ENCODE results near the gene PGM2L1. TPM values are rescaled to one million over a fixed set of nuclear protein-coding genes. Genes with fewer than 3 reads are reported as not detected.
"Not testable (repeated sequence)": the region's sequence is repeated elsewhere in the genome, so short reads cannot be mapped to it uniquely, and the experiment has no call there.

PGM2L1 gene
- total RNA-seq, 4 donors from 2014 or later = 0.42 to 2.0 (median 0.89) TPM

DNA sequence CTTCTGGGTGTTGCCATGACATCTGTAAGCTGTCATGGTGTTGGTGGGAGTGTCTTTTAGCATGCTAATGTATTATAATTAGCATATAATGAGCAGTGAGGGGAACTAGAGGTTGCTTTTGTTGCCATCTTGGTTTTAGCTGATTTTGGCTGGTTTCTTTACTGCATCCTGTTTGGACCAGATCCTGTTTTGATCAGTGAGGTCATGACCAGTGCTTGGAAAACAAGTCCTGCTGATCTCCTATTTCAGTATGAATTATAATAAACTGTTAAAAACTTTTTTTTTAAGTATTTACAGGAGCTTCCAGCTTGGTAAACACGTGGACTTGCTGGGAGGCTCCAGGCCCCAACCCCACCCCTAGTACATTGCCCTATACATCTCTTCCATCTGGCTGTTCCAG is 56.3 kb downstream of the PGM2L1 start:
- TF ChIP-seq, protein P1, sequence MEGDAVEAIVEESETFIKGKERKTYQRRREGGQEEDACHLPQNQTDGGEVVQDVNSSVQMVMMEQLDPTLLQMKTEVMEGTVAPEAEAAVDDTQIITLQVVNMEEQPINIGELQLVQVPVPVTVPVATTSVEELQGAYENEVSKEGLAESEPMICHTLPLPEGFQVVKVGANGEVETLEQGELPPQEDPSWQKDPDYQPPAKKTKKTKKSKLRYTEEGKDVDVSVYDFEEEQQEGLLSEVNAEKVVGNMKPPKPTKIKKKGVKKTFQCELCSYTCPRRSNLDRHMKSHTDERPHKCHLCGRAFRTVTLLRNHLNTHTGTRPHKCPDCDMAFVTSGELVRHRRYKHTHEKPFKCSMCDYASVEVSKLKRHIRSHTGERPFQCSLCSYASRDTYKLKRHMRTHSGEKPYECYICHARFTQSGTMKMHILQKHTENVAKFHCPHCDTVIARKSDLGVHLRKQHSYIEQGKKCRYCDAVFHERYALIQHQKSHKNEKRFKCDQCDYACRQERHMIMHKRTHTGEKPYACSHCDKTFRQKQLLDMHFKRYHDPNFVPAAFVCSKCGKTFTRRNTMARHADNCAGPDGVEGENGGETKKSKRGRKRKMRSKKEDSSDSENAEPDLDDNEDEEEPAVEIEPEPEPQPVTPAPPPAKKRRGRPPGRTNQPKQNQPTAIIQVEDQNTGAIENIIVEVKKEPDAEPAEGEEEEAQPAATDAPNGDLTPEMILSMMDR (IDR thresholded peaks at IDR 0.05) = no peak
- TF ChIP-seq POLR2A (IDR thresholded peaks at IDR 0.05) = no peak
- 50 to 63% methylated on average over 1 of the region's 1 CpG for WGBS, 2 donors
- no peak for DNase-seq
- no peak overlapping the region for H3K4me3 ChIP-seq
- H3K27me3 ChIP-seq = no peaks in the 10 kb centered on the region
- H3K4me1 ChIP-seq = no peaks in the 10 kb centered on the region
- intact Hi-C loops (cut with DNase I) = no loop called here
- H3K36me3 ChIP-seq = peaks cover 0 to 15% (median 0%) of the 10 kb centered on the region in 3 donors
- H3K9me3 ChIP-seq = no peaks in the 10 kb centered on the region
- H3K27ac ChIP-seq = no peak overlapping the region

DNA sequence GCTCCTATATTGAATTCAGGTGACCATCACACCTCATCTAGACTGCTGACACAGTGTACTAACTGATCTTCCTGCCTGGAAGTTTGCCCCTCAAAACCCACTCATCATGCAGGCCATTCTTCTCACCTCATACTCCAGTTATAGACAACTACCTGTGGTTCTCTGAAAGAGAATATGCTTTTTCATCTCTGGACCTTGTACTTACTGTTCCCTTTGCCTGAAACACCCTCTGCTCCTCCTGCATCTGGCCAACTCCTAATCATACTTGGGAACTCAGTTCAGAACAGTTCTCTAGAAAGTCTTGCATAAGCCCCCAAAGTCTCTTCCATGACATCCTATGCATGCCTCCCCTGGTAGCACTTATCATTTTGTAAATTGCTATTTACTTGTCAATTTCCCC is 58.6 kb downstream of the PGM2L1 start:
- H3K4me3 ChIP-seq = no peak overlapping the region
- peaks cover 0 to 9% (median 0%) of the 10 kb centered on the region in 3 donors for H3K36me3 ChIP-seq
- H3K27ac ChIP-seq = no peak overlapping the region
- no peak for DNase-seq
- no peaks in the 10 kb centered on the region for H3K9me3 ChIP-seq
- intact Hi-C loops (cut with DNase I) = no loop called here
- H3K4me1 ChIP-seq = no peaks in the 10 kb centered on the region
- TF ChIP-seq, protein P1 (IDR thresholded peaks at IDR 0.05) = no peak
- TF ChIP-seq POLR2A (IDR thresholded peaks at IDR 0.05) = no peak
- no peaks in the 10 kb centered on the region for H3K27me3 ChIP-seq

DNA sequence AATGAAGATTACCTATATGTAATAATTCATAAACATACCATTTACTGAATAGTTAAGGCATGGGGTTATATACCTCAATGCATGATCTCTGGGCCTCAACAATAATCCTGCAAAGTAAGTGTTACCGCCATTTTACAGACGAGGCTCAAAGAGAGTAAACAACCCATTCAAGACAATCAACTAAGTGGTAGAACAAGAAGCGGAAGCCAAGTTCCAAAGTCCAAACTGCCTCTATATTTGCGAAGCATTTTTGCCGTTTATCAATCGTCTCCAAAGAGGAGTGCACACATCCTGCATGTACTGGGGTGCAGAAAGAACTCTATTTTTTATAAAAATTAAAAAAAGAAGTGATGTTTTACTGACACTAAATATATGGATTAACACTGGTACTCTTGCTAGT is 59.3 kb downstream of the PGM2L1 start:
- no peaks in the 10 kb centered on the region for H3K9me3 ChIP-seq
- H3K4me1 ChIP-seq = no peaks in the 10 kb centered on the region
- no peak for TF ChIP-seq POLR2A (IDR thresholded peaks at IDR 0.05)
- TF ChIP-seq, protein P1 (IDR thresholded peaks at IDR 0.05) = no peak
- peaks cover 0 to 7% (median 0%) of the 10 kb centered on the region in 3 donors for H3K36me3 ChIP-seq
- no peaks in the 10 kb centered on the region for H3K27me3 ChIP-seq
- H3K27ac ChIP-seq = no peak overlapping the region
- H3K4me3 ChIP-seq = no peak overlapping the region
- 62 to 80% methylated on average over 6 of the region's 6 CpGs for WGBS, 2 donors
- intact Hi-C loops (cut with DNase I) = no loop called here
- DNase-seq = no peak

DNA sequence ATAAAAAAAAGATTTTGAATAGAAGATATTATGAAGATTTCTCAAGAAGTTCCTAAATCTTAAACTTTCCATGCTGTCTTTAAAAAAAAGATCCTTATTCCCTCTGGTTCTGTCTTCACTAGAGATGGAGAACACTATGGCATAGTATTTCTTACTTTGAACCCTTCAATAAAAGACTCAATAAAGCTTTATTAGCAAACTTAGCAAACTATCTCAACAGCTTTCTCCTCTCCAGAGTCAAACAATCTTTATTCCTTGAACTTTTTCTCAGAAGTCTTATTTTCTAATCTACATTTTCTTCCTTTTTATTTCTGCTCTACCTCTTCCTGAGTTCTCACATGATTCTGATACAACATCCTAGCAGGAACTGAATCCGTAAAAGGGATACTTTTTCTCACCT is 65.0 kb downstream of the PGM2L1 start:
- 100% methylated on average over 1 of the region's 1 CpG for WGBS, 2 donors

GRCh38 chr11:74332291-74332690 is 65.9 kb downstream of the PGM2L1 start:
- H3K4me1 ChIP-seq = peaks cover 0 to 8% (median 0%) of the 10 kb centered on the region in 3 donors
- H3K9me3 ChIP-seq = no peaks in the 10 kb centered on the region
- H3K27ac ChIP-seq = no peak overlapping the region
- H3K4me3 ChIP-seq = no peak overlapping the region
- no peaks in the 10 kb centered on the region for H3K36me3 ChIP-seq
- no peaks in the 10 kb centered on the region for H3K27me3 ChIP-seq
- TF ChIP-seq POLR2A (IDR thresholded peaks at IDR 0.05) = no peak
- TF ChIP-seq, protein P1 (IDR thresholded peaks at IDR 0.05) = no peak
- DNase-seq = no peak
- 92 to 96% methylated on average over 1 of the region's 1 CpG for WGBS, 2 donors
- intact Hi-C loops (cut with DNase I) = no loop called here

More for the DNA sequence above, 65.0 kb downstream of the PGM2L1 start:
- peaks cover 0 to 8% (median 0%) of the 10 kb centered on the region in 3 donors for H3K4me1 ChIP-seq
- H3K36me3 ChIP-seq = peaks cover 0 to 5% (median 0%) of the 10 kb centered on the region in 3 donors
- H3K9me3 ChIP-seq = no peaks in the 10 kb centered on the region
- TF ChIP-seq POLR2A (IDR thresholded peaks at IDR 0.05) = no peak
- TF ChIP-seq, protein P1 (IDR thresholded peaks at IDR 0.05) = no peak
- H3K4me3 ChIP-seq = no peak overlapping the region
- H3K27me3 ChIP-seq = no peaks in the 10 kb centered on the region
- intact Hi-C loops (cut with DNase I) = no loop called here
- no peak for DNase-seq
- H3K27ac ChIP-seq = no peak overlapping the region

DNA sequence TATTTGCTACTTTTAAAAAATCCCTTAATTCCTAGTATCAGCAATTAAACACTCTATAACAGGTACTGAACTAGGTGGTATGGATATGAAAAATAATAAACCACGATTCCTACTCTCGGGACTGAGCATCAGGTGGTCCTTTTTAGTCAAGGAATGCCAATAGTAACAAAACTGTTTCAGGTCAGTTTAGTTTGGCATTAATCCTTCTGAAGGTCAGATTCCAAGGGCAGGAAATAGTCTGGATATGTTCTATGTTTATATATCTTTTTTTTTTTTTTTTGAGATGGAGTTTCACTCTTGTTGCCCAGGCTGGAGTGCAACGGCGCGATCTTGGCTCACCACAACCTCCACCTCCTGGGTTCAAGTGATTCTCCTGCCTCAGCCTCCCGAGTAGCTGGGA is 67.2 kb downstream of the PGM2L1 start:
- intact Hi-C loops (cut with DNase I); H3K9me3 ChIP-seq; H3K27ac ChIP-seq; H3K27me3 ChIP-seq; H3K4me3 ChIP-seq; H3K36me3 ChIP-seq; DNase-seq: not testable (repeated sequence)
- peaks cover 0 to 21% (median 3%) of the 10 kb centered on the region in 3 donors for H3K4me1 ChIP-seq
- WGBS, 2 donors = 82 to 98% methylated on average over 5 to 6 of the region's 6 CpGs
